ENCODE data around the gene CSF1.

DNA sequence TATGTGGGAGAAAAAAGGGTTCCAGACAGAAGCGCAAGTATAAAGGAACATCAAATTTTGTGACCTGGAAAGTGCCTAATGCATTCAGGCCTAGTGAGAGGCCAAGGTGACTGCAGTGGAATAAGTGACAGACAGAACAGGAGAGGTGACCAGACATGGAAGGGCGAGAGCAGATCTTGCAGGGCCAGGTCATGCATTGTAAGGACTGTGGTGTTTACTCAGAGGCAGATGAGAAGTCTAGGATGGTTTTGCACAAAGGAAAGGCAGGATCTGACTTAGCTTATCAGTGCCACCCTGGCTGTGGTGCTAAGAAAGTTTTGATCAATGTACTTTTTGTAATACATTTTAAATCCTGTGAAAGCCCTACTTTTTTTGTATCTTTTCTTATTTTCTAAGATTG is 39.9 kb downstream of the CSF1 start:
- TF ChIP-seq, protein P1, sequence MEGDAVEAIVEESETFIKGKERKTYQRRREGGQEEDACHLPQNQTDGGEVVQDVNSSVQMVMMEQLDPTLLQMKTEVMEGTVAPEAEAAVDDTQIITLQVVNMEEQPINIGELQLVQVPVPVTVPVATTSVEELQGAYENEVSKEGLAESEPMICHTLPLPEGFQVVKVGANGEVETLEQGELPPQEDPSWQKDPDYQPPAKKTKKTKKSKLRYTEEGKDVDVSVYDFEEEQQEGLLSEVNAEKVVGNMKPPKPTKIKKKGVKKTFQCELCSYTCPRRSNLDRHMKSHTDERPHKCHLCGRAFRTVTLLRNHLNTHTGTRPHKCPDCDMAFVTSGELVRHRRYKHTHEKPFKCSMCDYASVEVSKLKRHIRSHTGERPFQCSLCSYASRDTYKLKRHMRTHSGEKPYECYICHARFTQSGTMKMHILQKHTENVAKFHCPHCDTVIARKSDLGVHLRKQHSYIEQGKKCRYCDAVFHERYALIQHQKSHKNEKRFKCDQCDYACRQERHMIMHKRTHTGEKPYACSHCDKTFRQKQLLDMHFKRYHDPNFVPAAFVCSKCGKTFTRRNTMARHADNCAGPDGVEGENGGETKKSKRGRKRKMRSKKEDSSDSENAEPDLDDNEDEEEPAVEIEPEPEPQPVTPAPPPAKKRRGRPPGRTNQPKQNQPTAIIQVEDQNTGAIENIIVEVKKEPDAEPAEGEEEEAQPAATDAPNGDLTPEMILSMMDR (conservative IDR thresholded peaks at IDR 0.05 in 1 of 2, IDR thresholded peaks at IDR 0.05 in 1 of 2; ENCODE audit: extremely low read depth in 1 of 2, insufficient read depth in 1 of 2, low read depth in 1 of 2, low read length in 2 of 2), result no peak
- no peak for TF ChIP-seq EZH2 (IDR thresholded peaks at IDR 0.05; ENCODE audit: borderline replicate concordance, low read length)
